NCI-H446 treated with DMSO at 0.1 percent for 48 hours (cell line): ENCODE results near the gene CNTNAP2.

Experiments
- DNase-seq: peaks from one replicate; lab custom pipeline; 2025; lab: John Stamatoyannopoulos, UW

Gene CNTNAP2

GRCh38 chr7:146116521-146117222 lies at the start of gene CNTNAP2:
CNTNAP2 (plus strand) TSS chr7:146116801; CDS start chr7:146116877, 76 bp downstream.
- peak; percentile 79 for DNase-seq

GRCh38 chr7:146067880-146068279 lies 48.7 kb upstream of the CNTNAP2 start:
- DNase-seq, result peak; percentile 12

GRCh38 chr7:146074195-146074765 lies 42.3 kb upstream of the CNTNAP2 start:
- DNase-seq, result no peak

- no peak for DNase-seq
Measured at GRCh38 chr7:146076344-146076743, 40.3 kb upstream of the CNTNAP2 start.

- no peak for DNase-seq
Measured at GRCh38 chr7:146084086-146084485, 32.5 kb upstream of the CNTNAP2 start.

- peak; percentile 30 for DNase-seq
Measured at GRCh38 chr7:146090023-146090645, 26.5 kb upstream of the CNTNAP2 start.

GRCh38 chr7:146094356-146094755 lies 22.2 kb upstream of the CNTNAP2 start:
- DNase-seq, result no peak

- DNase-seq, result no peak
Measured at GRCh38 chr7:146096994-146097393, 19.6 kb upstream of the CNTNAP2 start.

GRCh38 chr7:146106319-146106718 lies 10.3 kb upstream of the CNTNAP2 start:
- DNase-seq, result no peak

- DNase-seq, result no peak
Measured at GRCh38 chr7:146112755-146113154, 3.8 kb upstream of the CNTNAP2 start.

- DNase-seq, result peak; percentile 37
Measured at GRCh38 chr7:146115548-146115850, 1.1 kb upstream of the CNTNAP2 start.

- no peak for DNase-seq
Measured at GRCh38 chr7:146115851-146116520, 615 bp upstream of the CNTNAP2 start.

- DNase-seq, result no peak
Measured at GRCh38 chr7:146117576-146117975, 975 bp downstream of the CNTNAP2 start.

GRCh38 chr7:146119002-146119401 lies 2.4 kb downstream of the CNTNAP2 start:
- DNase-seq, result no peak

GRCh38 chr7:146123715-146124114 lies 7.1 kb downstream of the CNTNAP2 start:
- DNase-seq, result no peak

- DNase-seq, result no peak
Measured at GRCh38 chr7:146126767-146127509, 10.3 kb downstream of the CNTNAP2 start.

- no peak for DNase-seq
Measured at GRCh38 chr7:146129296-146129695, 12.7 kb downstream of the CNTNAP2 start.

GRCh38 chr7:146129997-146130396 lies 13.4 kb downstream of the CNTNAP2 start:
- no peak for DNase-seq

GRCh38 chr7:146131701-146132100 lies 15.1 kb downstream of the CNTNAP2 start:
- DNase-seq, result no peak

- DNase-seq, result no peak
Measured at GRCh38 chr7:146136357-146136875, 19.8 kb downstream of the CNTNAP2 start.

- no peak for DNase-seq
Measured at GRCh38 chr7:146138926-146139325, 22.3 kb downstream of the CNTNAP2 start.
